Measurements from ENCODE around the gene JMJD8. TPM values are rescaled to one million over a fixed set of nuclear protein-coding genes. Genes with fewer than 3 reads are reported as not detected.

The JMJD8 gene
- total RNA-seq, 2 donors from 2014 or later, result 48.8 to 55.6 TPM

- Mint-ChIP-seq H3K36me3 (ENCODE audit: low read depth) (peaks cover 20% of the 10 kb centered on the region), H3K27ac (no peak overlapping the region), H3K4me3 (no peak overlapping the region), H3K27me3 (ENCODE audit: insufficient read depth) (no peaks in the 10 kb centered on the region), H3K9me3 (no peaks in the 10 kb centered on the region), H3K4me1 (no peaks in the 10 kb centered on the region)
- Histone ChIP-seq H3K27ac (ENCODE audit: low read depth, low read length) (no peak overlapping the region), H3K9me3 (ENCODE audit: control insufficient read depth, low read length) (no peaks in the 10 kb centered on the region), H3K27me3 (ENCODE audit: control insufficient read depth, insufficient read depth, low read length, poor library complexity, severe bottlenecking) (peaks cover 5% of the 10 kb centered on the region), H3K9ac (ENCODE audit: extremely low read depth, low read length, poor library complexity, severe bottlenecking) (no peak overlapping the region), H3K4me1 (ENCODE audit: control insufficient read depth, insufficient read depth, low read length) (peaks cover under 1% of the 10 kb centered on the region), H3K36me3 (ENCODE audit: control insufficient read depth, insufficient read depth, low read length) (peaks cover 26% of the 10 kb centered on the region), H3K4me3 (ENCODE audit: low read length) (no peak overlapping the region)
- TF ChIP-seq, protein P1, sequence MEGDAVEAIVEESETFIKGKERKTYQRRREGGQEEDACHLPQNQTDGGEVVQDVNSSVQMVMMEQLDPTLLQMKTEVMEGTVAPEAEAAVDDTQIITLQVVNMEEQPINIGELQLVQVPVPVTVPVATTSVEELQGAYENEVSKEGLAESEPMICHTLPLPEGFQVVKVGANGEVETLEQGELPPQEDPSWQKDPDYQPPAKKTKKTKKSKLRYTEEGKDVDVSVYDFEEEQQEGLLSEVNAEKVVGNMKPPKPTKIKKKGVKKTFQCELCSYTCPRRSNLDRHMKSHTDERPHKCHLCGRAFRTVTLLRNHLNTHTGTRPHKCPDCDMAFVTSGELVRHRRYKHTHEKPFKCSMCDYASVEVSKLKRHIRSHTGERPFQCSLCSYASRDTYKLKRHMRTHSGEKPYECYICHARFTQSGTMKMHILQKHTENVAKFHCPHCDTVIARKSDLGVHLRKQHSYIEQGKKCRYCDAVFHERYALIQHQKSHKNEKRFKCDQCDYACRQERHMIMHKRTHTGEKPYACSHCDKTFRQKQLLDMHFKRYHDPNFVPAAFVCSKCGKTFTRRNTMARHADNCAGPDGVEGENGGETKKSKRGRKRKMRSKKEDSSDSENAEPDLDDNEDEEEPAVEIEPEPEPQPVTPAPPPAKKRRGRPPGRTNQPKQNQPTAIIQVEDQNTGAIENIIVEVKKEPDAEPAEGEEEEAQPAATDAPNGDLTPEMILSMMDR (conservative IDR thresholded peaks at IDR 0.05), result no peak
- WGBS, 2 experiments (ENCODE audit: insufficient coverage in 1 of 2, insufficient read length in 1 of 2), result 95 to 96% methylated on average over 9 to 12 of the region's 12 CpGs
- no peak for DNase-seq
Observed at GRCh38 chr16:732332-732731, 48.2 kb upstream of the JMJD8 start.

DNA sequence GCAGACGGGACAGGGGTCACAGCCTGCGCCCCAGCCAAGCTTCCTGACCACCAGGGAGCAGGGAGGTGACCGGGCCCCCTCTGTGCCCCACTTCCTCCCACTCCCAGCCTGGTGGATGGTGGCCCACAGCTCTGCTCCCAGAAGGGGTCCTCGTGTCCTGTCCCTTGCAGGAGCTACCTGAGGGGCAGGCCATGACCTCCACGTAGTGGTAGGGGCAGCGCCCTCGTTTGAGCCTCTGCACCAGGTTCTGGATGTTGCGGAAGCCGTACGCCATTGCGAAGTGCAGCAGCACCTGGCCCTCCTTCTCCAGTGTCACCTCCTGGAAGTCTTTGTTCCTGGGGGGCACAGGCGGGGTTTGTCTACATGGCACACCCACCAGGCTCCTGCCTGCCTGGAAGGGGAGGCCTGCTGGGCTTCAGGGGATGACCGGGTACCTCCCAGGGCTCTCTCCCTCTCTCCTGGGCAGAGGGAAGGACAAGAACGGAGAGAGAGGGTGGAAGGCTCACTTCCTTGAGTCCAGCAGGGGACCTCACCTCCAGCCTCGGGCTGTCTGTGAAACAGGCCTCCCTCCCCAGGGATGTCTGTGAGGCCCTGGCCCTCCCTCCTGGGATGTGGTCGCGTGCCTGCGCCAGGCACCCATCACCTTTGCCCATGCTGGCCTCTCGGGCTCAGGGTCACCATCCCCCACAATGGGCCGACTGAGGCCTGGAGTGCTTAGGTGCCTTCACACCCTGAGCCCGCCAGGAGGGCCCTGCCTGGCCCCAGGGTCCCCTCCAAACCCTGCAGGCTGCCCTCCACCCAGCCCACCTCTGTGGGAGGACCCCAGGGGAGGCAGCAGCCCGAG lies 46.8 kb upstream of the JMJD8 start:
- 88 to 89% methylated on average over 18 to 22 of the region's 22 CpGs for WGBS, 2 experiments (ENCODE audit: insufficient coverage in 1 of 2, insufficient read length in 1 of 2)
- Mint-ChIP-seq H3K4me1 (no peaks in the 10 kb centered on the region), H3K9me3 (no peaks in the 10 kb centered on the region)

GRCh38 chr16:729768-730665 lies 45.9 kb upstream of the JMJD8 start:
- 94 to 97% methylated on average over 24 to 37 of the region's 37 CpGs for WGBS, 2 experiments (ENCODE audit: insufficient coverage in 1 of 2, insufficient read length in 1 of 2)
- H3K27ac Mint-ChIP-seq, result no peak overlapping the region
- Histone ChIP-seq H3K9ac (ENCODE audit: extremely low read depth, low read length, poor library complexity, severe bottlenecking) (no peak overlapping the region), H3K4me3 (ENCODE audit: low read length) (no peak overlapping the region), H3K27me3 (ENCODE audit: control insufficient read depth, insufficient read depth, low read length, poor library complexity, severe bottlenecking) (peaks cover 19% of the 10 kb centered on the region), H3K9me3 (ENCODE audit: control insufficient read depth, low read length) (no peaks in the 10 kb centered on the region), H3K27ac (ENCODE audit: low read depth, low read length) (no peak overlapping the region), H3K4me1 (ENCODE audit: control insufficient read depth, insufficient read depth, low read length) (peaks cover 3% of the 10 kb centered on the region), H3K36me3 (ENCODE audit: control insufficient read depth, insufficient read depth, low read length) (peaks cover 10% of the 10 kb centered on the region)
- no peak overlapping the region for H3K4me3 Mint-ChIP-seq
- no peak for DNase-seq
- TF ChIP-seq, protein P1 (conservative IDR thresholded peaks at IDR 0.05), result no peak
- no peaks in the 10 kb centered on the region for H3K4me1 Mint-ChIP-seq
- H3K27me3 Mint-ChIP-seq (ENCODE audit: insufficient read depth), result peaks cover 14% of the 10 kb centered on the region
- H3K36me3 Mint-ChIP-seq (ENCODE audit: low read depth), result peaks cover 9% of the 10 kb centered on the region
- no peaks in the 10 kb centered on the region for H3K9me3 Mint-ChIP-seq

More for the DNA sequence above, 46.8 kb upstream of the JMJD8 start:
- Histone ChIP-seq H3K27me3 (ENCODE audit: control insufficient read depth, insufficient read depth, low read length, poor library complexity, severe bottlenecking) (peaks cover 15% of the 10 kb centered on the region), H3K9ac (ENCODE audit: extremely low read depth, low read length, poor library complexity, severe bottlenecking) (no peak overlapping the region), H3K4me3 (ENCODE audit: low read length) (no peak overlapping the region), H3K27ac (ENCODE audit: low read depth, low read length) (no peak overlapping the region), H3K9me3 (ENCODE audit: control insufficient read depth, low read length) (no peaks in the 10 kb centered on the region), H3K36me3 (ENCODE audit: control insufficient read depth, insufficient read depth, low read length) (peaks cover 15% of the 10 kb centered on the region), H3K4me1 (ENCODE audit: control insufficient read depth, insufficient read depth, low read length) (peaks cover 3% of the 10 kb centered on the region)
- DNase-seq, result no peak
- H3K27me3 Mint-ChIP-seq (ENCODE audit: insufficient read depth), result peaks cover 6% of the 10 kb centered on the region
- H3K27ac Mint-ChIP-seq, result no peak overlapping the region
- peaks cover 16% of the 10 kb centered on the region for H3K36me3 Mint-ChIP-seq (ENCODE audit: low read depth)
- TF ChIP-seq, protein P1 (conservative IDR thresholded peaks at IDR 0.05), result no peak
- H3K4me3 Mint-ChIP-seq, result no peak overlapping the region
